ENCODE data around the gene SLC1A2.
"Not testable (repeated sequence)": the region's sequence is repeated elsewhere in the genome, so short reads cannot be mapped to it uniquely, and the experiment has no call there.

The SLC1A2 gene

GRCh38 chr11:35242412-35243242, 176.7 kb downstream of the SLC1A2 start:
- DNase-seq (ENCODE audit: low spot score) = peak; percentile 8

- DNase-seq (ENCODE audit: low spot score) = no peak
Observed at GRCh38 chr11:35241531-35241930, 177.8 kb downstream of the SLC1A2 start.

- no peak for DNase-seq (ENCODE audit: low spot score)
Observed at GRCh38 chr11:35241083-35241482, 178.3 kb downstream of the SLC1A2 start.

- DNase-seq (ENCODE audit: low spot score) = no peak
Observed at GRCh38 chr11:35239471-35240075, 179.8 kb downstream of the SLC1A2 start.

- DNase-seq (ENCODE audit: low spot score) = no peak
Observed at GRCh38 chr11:35238882-35239281, 180.5 kb downstream of the SLC1A2 start.

GRCh38 chr11:35237860-35238715, 181.3 kb downstream of the SLC1A2 start:
- no peak for DNase-seq (ENCODE audit: low spot score)

- DNase-seq (ENCODE audit: low spot score) = no peak
Observed at GRCh38 chr11:35237351-35237750, 182.0 kb downstream of the SLC1A2 start.

GRCh38 chr11:35236667-35237003, 182.7 kb downstream of the SLC1A2 start:
- DNase-seq (ENCODE audit: low spot score) = peak; percentile 9

- no peak for DNase-seq (ENCODE audit: low spot score)
Observed at GRCh38 chr11:35235936-35236666, 183.3 kb downstream of the SLC1A2 start.

GRCh38 chr11:35235498-35235897, 183.9 kb downstream of the SLC1A2 start:
- no peak for DNase-seq (ENCODE audit: low spot score)

GRCh38 chr11:35235157-35235468, 184.2 kb downstream of the SLC1A2 start:
- no peak for DNase-seq (ENCODE audit: low spot score)

GRCh38 chr11:35234460-35235156, 184.8 kb downstream of the SLC1A2 start:
- DNase-seq (ENCODE audit: low spot score) = no peak

- no peak for DNase-seq (ENCODE audit: low spot score)
Observed at GRCh38 chr11:35233518-35233917, 185.8 kb downstream of the SLC1A2 start.

GRCh38 chr11:35232891-35233330, 186.4 kb downstream of the SLC1A2 start:
- DNase-seq (ENCODE audit: low spot score) = no peak

GRCh38 chr11:35231076-35231860, 188.1 kb downstream of the SLC1A2 start:
- DNase-seq (ENCODE audit: low spot score) = no peak

- DNase-seq (ENCODE audit: low spot score) = no peak
Observed at GRCh38 chr11:35230388-35230787, 189.0 kb downstream of the SLC1A2 start.

- no peak for DNase-seq (ENCODE audit: low spot score)
Observed at GRCh38 chr11:35228328-35228725, 191.0 kb downstream of the SLC1A2 start.

- DNase-seq (ENCODE audit: low spot score) = no peak
Observed at GRCh38 chr11:35227576-35228327, 191.6 kb downstream of the SLC1A2 start.

- DNase-seq (ENCODE audit: low spot score) = not testable (repeated sequence)
Observed at GRCh38 chr11:35226756-35227155, 192.6 kb downstream of the SLC1A2 start.

GRCh38 chr11:35225946-35226520, 193.3 kb downstream of the SLC1A2 start:
- DNase-seq (ENCODE audit: low spot score) = no peak
